D721Med (cell line): ENCODE results near the gene KCNH5.
"Not testable (repeated sequence)": the region's sequence is repeated elsewhere in the genome, so short reads cannot be mapped to it uniquely, and the experiment has no call there.

ENCODE experiments used
- DNase-seq: peaks from one replicate; pipeline ENCODE4 v3.0.0; 2011; ENCODE audit warnings: low spot score; ENCODE audit not compliant: insufficient read length
- FAIRE-seq: peaks from 2 replicates; lab custom pipeline; 2011; peaks lifted over from hg19 to GRCh38; lab: Jason Lieb, UNC
- TF ChIP-seq, protein P1 (sequence below): IDR thresholded peaks from 2 replicates; pipeline ENCODE4 v1.5.1; 2012; ENCODE audit warnings: mild to moderate bottlenecking, control low read depth; ENCODE audit not compliant: insufficient read depth; ENCODE audit errors: missing control alignments

The KCNH5 gene

DNA sequence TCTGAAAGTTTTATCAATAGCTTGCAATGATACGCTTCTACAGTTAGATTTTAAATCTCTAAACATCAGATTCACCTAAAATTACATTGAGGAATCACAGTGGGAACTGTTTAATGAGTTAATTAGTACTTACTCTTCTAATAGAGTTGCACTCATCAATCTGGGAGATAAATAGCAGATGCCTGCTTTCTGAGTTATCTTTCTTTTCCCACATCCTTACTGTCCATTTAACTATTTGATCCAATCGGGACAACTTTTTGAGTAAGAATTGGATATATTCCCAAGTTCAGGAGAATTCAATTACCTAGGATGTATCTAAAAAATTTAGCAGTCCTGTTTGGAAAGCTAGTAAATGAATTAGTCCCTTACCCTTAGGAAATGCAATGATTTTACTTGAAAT, 162.3 kb downstream of the KCNH5 start:
- DNase-seq (no peak), FAIRE-seq (no peak)
- TF ChIP-seq, protein P1, sequence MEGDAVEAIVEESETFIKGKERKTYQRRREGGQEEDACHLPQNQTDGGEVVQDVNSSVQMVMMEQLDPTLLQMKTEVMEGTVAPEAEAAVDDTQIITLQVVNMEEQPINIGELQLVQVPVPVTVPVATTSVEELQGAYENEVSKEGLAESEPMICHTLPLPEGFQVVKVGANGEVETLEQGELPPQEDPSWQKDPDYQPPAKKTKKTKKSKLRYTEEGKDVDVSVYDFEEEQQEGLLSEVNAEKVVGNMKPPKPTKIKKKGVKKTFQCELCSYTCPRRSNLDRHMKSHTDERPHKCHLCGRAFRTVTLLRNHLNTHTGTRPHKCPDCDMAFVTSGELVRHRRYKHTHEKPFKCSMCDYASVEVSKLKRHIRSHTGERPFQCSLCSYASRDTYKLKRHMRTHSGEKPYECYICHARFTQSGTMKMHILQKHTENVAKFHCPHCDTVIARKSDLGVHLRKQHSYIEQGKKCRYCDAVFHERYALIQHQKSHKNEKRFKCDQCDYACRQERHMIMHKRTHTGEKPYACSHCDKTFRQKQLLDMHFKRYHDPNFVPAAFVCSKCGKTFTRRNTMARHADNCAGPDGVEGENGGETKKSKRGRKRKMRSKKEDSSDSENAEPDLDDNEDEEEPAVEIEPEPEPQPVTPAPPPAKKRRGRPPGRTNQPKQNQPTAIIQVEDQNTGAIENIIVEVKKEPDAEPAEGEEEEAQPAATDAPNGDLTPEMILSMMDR: no peak

DNA sequence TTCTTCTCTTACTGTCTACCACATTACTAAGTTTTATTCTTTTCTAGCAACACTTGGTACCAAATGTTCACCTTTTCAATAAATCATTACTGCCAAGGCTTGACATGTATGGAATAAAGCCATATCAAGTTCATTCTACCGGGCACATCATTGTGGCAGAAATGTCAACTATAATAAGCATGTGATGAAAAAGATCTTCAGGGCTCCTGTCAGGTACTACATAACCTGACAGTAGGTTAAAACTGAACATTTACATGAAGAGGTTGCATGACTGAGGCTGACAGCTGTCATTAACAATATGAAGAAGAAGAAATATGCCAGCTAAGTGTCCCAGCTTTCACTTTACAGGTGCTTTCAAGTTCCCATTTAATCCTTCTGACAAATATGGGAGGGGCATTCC, 178.9 kb downstream of the KCNH5 start:
- FAIRE-seq: no peak

DNA sequence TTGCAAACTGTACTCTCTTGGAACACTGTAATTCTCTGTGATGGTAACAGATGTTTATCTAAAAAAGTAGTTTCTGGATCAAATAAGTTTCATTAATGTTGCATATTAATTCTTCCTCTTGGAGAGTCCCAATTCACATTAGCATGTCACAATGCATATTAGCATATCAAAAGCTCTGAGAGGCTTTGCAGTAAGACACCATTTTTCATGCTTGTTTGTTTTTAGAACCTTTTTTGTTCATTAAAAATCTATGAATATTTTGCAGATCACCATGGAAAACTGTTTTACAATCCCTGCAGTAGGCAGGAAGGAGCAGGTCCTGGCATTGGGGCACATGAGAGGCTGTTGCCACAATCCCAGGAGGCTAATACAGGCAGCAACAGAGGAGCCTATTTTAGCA, 180.7 kb downstream of the KCNH5 start:
- no peak for DNase-seq
- FAIRE-seq: no peak
- TF ChIP-seq, protein P1: no peak

More for the DNA sequence above, 178.9 kb downstream of the KCNH5 start:
- DNase-seq: no peak
- TF ChIP-seq, protein P1: no peak

DNA sequence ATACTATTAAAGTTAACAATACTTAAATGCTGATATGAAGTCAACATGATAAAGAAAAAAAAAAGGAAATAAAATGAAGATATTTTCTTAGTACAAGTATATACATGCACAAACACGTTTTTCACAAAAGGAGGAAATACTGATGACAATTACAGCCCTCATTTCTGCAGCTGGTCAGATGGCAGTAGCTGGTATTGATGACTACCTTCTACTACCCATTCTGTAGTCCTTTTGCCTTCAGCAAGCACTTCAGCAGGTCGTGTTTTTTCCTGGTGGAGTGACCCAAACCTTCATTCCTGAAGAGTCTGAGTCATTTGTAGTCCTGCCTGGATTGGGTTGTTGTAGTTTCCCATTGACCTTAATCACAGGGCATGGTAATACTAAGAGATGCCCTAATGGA, 187.2 kb downstream of the KCNH5 start:
- not testable (repeated sequence) for DNase-seq, FAIRE-seq

DNA sequence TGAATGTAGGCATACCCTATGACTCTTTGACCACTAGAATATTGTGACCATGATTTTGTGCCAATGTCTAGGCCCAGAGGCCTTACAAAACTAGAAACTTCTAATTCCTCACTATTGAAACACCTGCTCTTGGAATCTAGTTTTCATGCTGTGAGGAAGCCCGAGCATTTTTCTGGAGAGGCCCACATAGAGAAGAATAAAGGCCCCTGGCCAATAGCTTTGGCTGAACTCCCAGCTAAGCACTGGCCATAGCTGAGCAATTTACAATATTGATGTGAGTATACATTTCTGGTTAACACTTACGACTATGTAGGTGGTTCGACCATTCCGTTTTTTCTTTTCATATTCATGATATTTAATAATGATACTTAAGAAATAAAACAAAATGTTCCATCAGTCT, 190.3 kb downstream of the KCNH5 start:
- DNase-seq (no peak), FAIRE-seq (no peak)
- TF ChIP-seq, protein P1: no peak

DNA sequence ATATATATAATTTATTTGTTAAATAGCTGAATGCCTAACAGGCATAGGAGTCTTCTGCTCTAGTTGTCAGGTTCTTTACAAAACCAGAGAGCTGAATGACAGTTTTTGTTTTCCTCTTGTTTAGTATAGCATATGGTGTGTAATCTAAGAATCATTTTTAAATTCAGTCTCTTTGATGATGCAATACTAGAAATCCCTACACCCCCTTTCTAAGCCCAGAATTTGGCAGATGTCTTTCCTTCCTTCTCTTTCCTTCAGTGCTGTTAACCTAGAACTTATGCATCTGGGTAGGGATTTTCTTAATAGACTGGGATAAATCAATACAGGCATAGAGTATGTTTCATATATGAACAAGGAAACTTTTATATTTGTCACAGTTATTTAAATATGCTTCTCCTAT, 198.1 kb downstream of the KCNH5 start:
- DNase-seq (no peak), FAIRE-seq (no peak)
- TF ChIP-seq, protein P1: no peak

DNA sequence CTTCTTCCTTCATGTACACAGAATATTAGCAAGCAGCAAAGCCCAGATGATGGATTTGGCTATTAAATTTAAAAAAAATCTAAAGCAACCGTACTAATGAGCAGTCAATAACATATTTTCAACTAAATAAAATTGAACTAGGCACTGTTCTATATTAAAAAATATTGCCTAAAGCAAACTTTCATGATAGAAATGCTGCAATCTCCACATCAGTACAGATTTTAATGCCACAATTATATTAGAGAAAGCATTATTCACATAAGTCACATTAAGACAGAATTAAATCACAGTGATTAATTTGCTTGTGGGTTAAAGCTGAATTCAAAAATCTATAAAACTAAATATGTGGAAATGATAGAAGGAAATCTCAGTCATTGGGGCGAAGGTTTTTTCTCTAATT, 200.7 kb downstream of the KCNH5 start:
- TF ChIP-seq, protein P1: no peak
- DNase-seq: no peak
- no peak for FAIRE-seq

DNA sequence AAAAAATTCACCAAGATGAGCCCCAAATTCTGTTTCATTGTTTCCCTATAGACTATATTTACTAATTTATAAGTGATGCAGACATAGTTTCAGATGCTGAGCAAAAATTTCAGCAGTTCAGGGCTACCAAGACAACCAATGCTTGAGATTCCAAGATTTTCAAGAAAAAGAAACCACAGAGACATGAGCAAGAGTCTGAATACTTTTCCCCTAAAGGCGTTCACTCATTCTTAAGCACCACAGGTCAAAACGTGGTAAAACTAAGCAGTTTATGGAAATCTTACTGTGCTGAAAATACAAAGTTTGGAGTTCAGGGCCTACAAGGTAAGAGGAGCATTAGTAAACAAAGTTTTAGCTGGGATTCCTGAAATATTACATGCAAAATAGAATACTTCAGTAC, 221.2 kb downstream of the KCNH5 start:
- DNase-seq (no peak), FAIRE-seq (no peak)
- TF ChIP-seq, protein P1: no peak
